K562 (cell line): ENCODE data around the gene LRRC26. TPM values are rescaled to one million over a fixed set of nuclear protein-coding genes. Genes with fewer than 3 reads are reported as not detected.
"Not testable (repeated sequence)": the region's sequence is repeated elsewhere in the genome, so short reads cannot be mapped to it uniquely, and the experiment has no call there.

Experiments
- ATAC-seq: fragments of 200-7000 bp; cut with Tn5 transposase; 3 replicates; pipeline ENCODE4 v1.9.1; 2020; ENCODE audit warnings: moderate library complexity
- BruUV-seq: library from RNA; stranded (reverse); fragments of 400-500 nt; replicated peaks from 2 replicates; lab custom pipeline; 2021; lab: Mats Ljungman, UMichigan
- CTCF ChIA-PET: fragments of 300-600 bp; formaldehyde crosslinking; extraction: SDS; loops from one replicate; lab custom pipeline; 2021; ENCODE audit warnings: low intra/inter-chr PET ratio; lab: Yijun Ruan, JAX
- POLR2A ChIA-PET: fragments of 300-600, 350-650 bp; sonication (Branson Sonifier 250); formaldehyde crosslinking; extraction: SDS; loops from one replicate; lab custom pipeline; 2021; ENCODE audit warnings: antibody characterized with exemption, inconsistent platforms; lab: Yijun Ruan, JAX
- DNase-seq, 4 experiments: peaks; one replicate each; pipeline versions ENCODE4 v3.0.0 to v3.0.0-alpha.2; 2011 to 2018; ENCODE audit warnings: low spot score in 3 of 4, mixed read lengths in 3 of 4; ENCODE audit errors: extremely low read depth in 1 of 4
- FAIRE-seq: peaks from 2 replicates; lab custom pipeline; 2011; peaks lifted over from hg19 to GRCh38; lab: Jason Lieb, UNC
- H2AFZ ChIP-seq: 2 replicates; pipeline ENCODE4 v1.6.0; 2011; ENCODE audit warnings: low read depth, low read length, control low read depth, inconsistent platforms
- H3K27ac ChIP-seq: fragments of 200-600 bp; 3 replicates; pipeline ENCODE4 v1.8.0; 2011; ENCODE audit warnings: low read depth, mild to moderate bottlenecking, control low read depth, inconsistent platforms, low read length, moderate library complexity, mixed read lengths; ENCODE audit errors: extremely low read depth
- H3K27me3 ChIP-seq, 2 experiments: fragments of 300-600 bp in 1 of 2; 2 replicates in 1 of 2; 3 replicates in 1 of 2; pipeline versions ENCODE4 v1.6.0 to v1.8.0; 2011; ENCODE audit warnings: inconsistent platforms in 2 of 2, low read length in 2 of 2, mild to moderate bottlenecking in 1 of 2, mixed read lengths in 1 of 2, moderate library complexity in 1 of 2; ENCODE audit not compliant: control insufficient read depth in 2 of 2, insufficient read depth in 2 of 2
- H3K36me3 ChIP-seq: fragments of 300-600 bp; 3 replicates; pipeline ENCODE4 v1.8.0; 2011; ENCODE audit warnings: mild to moderate bottlenecking, low read length, inconsistent platforms; ENCODE audit not compliant: control insufficient read depth, insufficient read depth
- H3K4me1 ChIP-seq, 2 experiments: fragments of 200-600 bp in 1 of 2; replicated peaks in 1 of 2; 2 replicates in 1 of 2; 3 replicates in 1 of 2; pipeline versions ENCODE4 v1.5.1 to v1.8.0; 2011; ENCODE audit warnings: inconsistent platforms in 2 of 2, low read length in 2 of 2, mild to moderate bottlenecking in 1 of 2, mixed read lengths in 1 of 2, moderate library complexity in 1 of 2; ENCODE audit not compliant: control insufficient read depth in 2 of 2, insufficient read depth in 2 of 2
- H3K4me2 ChIP-seq: 2 replicates; pipeline ENCODE4 v1.6.1; 2011; ENCODE audit warnings: low read length, control low read depth, inconsistent platforms, mixed read lengths; ENCODE audit not compliant: insufficient read depth
- H3K4me3 ChIP-seq: fragments of 200-600 bp; sonication (generic), shearing (Covaris generic); 2 replicates; pipeline ENCODE4 v1.5.1; 2016; ENCODE audit warnings: control low read depth, inconsistent platforms
- H3K79me2 ChIP-seq: fragments of 200-600 bp; 3 replicates; pipeline ENCODE4 v1.8.0; 2011; ENCODE audit warnings: low read length, inconsistent platforms; ENCODE audit not compliant: control insufficient read depth, insufficient read depth
- H3K9ac ChIP-seq, 2 experiments: 2 replicates each; pipeline versions ENCODE4 v1.6.0 to v1.6.1; 2011; ENCODE audit warnings: low read depth in 2 of 2, low read length in 2 of 2, control low read depth in 1 of 2, inconsistent platforms in 1 of 2, mild to moderate bottlenecking in 1 of 2, mixed read lengths in 1 of 2; ENCODE audit not compliant: insufficient read depth in 1 of 2
- H3K9me1 ChIP-seq: one replicate; pipeline ENCODE4 v1.6.0; 2011; ENCODE audit warnings: inconsistent platforms, mild to moderate bottlenecking, low read length, moderate library complexity; ENCODE audit not compliant: control insufficient read depth, insufficient read depth
- H3K9me3 ChIP-seq: replicated peaks from 2 replicates; pipeline ENCODE4 v1.5.1; 2011; ENCODE audit warnings: low read depth, low read length, inconsistent platforms; ENCODE audit not compliant: control insufficient read depth, insufficient read depth
- H4K20me1 ChIP-seq: replicated peaks from 2 replicates; pipeline ENCODE4 v1.6.1; 2011; ENCODE audit warnings: low read length, inconsistent platforms, mixed read lengths; ENCODE audit not compliant: control insufficient read depth, insufficient read depth
- BCL6 ChIP-seq: fragments of 250-450 bp; sonication (Bioruptor Pico); IDR thresholded peaks from 2 replicates; pipeline ENCODE4 v1.4.0; 2020
- BCOR ChIP-seq: fragments of 450-650 bp; IDR thresholded peaks from 2 replicates; pipeline ENCODE4 v1.6.1; 2016
- CBX8 ChIP-seq: fragments of 200-600 bp; sonication (generic); IDR thresholded peaks from 2 replicates; pipeline ENCODE4 v1.6.1; 2012; ENCODE audit warnings: borderline replicate concordance, mixed run types, low read depth, mild to moderate bottlenecking, moderate library complexity, mixed read lengths, low read length, control low read depth, inconsistent platforms; ENCODE audit not compliant: poor library complexity, severe bottlenecking; ENCODE audit errors: extremely low read depth
- E2F1 ChIP-seq: sonication (generic); formaldehyde crosslinking; IDR thresholded peaks from 2 replicates; pipeline ENCODE4 v1.8.1; 2023; ENCODE audit warnings: mild to moderate bottlenecking, missing genetic modification reagents, moderate library complexity
- FOSL1 ChIP-seq: fragments of 200-800 bp; sonication (Bioruptor generic); conservative IDR thresholded peaks from 2 replicates; pipeline ENCODE4 v1.6.1; 2016; ENCODE audit warnings: missing genetic modification characterization, missing compliant biosample characterization
- HMG20B ChIP-seq: fragments of 250-450 bp; sonication (Bioruptor Pico); IDR thresholded peaks from 2 replicates; pipeline ENCODE4 v1.5.0; 2021; ENCODE audit warnings: mild to moderate bottlenecking
- HNRNPL ChIP-seq: fragments of 200-400 bp; formaldehyde crosslinking; IDR thresholded peaks from 2 replicates; pipeline ENCODE4 v1.6.1; 2017; ENCODE audit warnings: low read depth, mild to moderate bottlenecking, low read length
- PKNOX1 ChIP-seq: fragments of 450-650 bp; IDR thresholded peaks from 2 replicates; pipeline ENCODE4 v1.6.1; 2016
- POLR3A ChIP-seq: IDR thresholded peaks from 2 replicates; pipeline ENCODE4 v1.6.1; 2011; ENCODE audit warnings: borderline replicate concordance, mild to moderate bottlenecking, moderate library complexity; ENCODE audit not compliant: insufficient read length, insufficient read depth; ENCODE audit errors: extremely low read depth
- PTBP1 ChIP-seq: fragments of 200-400 bp; formaldehyde crosslinking; IDR thresholded peaks from 2 replicates; pipeline ENCODE4 v1.6.1; 2017; ENCODE audit warnings: low read depth, low read length
- RBFOX2 ChIP-seq: fragments of 200-400 bp; formaldehyde crosslinking; IDR thresholded peaks from 2 replicates; pipeline ENCODE4 v1.6.1; 2017; ENCODE audit warnings: low read depth, mild to moderate bottlenecking, low read length, moderate library complexity
- ZNF12 ChIP-seq: sonication (generic); formaldehyde crosslinking; IDR thresholded peaks from 2 replicates; pipeline ENCODE4 v1.4.0; 2020; ENCODE audit warnings: mild to moderate bottlenecking, missing genetic modification reagents
- WGBS: fragments of 100-300 bp; shearing (Covaris generic); methylation state at CpG from one replicate; pipeline ENCODE4 v1.1.6; 2016; ENCODE audit warnings: low coverage, mixed read lengths; ENCODE audit not compliant: insufficient coverage; ENCODE audit errors: missing lambda C conversion rate; 5-methylcytosine and 5-hydroxymethylcytosine counted together
- in situ Hi-C: fragments of 300-500 bp; cut with MboI; formaldehyde crosslinking; loops from 4 replicates; pipeline ENCODE4 v1.15.0; 2018; ENCODE audit warnings: inconsistent platforms, mixed read lengths
- intact Hi-C: fragments of 100-400 bp; cut with micrococcal nuclease; formaldehyde crosslinking; loops from 2 replicates; pipeline ENCODE4 v1.14.2; 2022
- polyA plus RNA-seq, 8 experiments: library from polyadenylated mRNA; depleted of rRNA in 4 of 8; stranded (reverse) in 5 of 8; unstranded in 3 of 8; fragments of >200 nt; fragmentation: Nextera tagmentation in 2 of 8; fragmentation: Illumina TruSeq in 1 of 8; extraction: Ambion mirVana in 2 of 8; extraction: Trizol in 1 of 8; gene quantifications; 2 replicates each; pipeline versions ENCODE4 v1.2.1 to v1.2.3, GENCODE V29; 2011 to 2014; ENCODE audit warnings: inconsistent platforms in 1 of 8, missing spikeins in 1 of 8
- total RNA-seq, 7 experiments: library from RNA; depleted of rRNA in 6 of 7; stranded (reverse); fragments of >200 nt in 6 of 7; fragmentation: Illumina TruSeq in 2 of 7; extraction: Trizol in 2 of 7; gene quantifications; 2 replicates each; pipeline versions ENCODE4 v1.2.1 to v1.2.3, GENCODE V29; 2011 to 2021; ENCODE audit warnings: low replicate concordance in 1 of 7

The LRRC26 gene
- total and polyA plus RNA-seq, 9 of the 15 experiments (the other 6 are each of a cell fraction or from before 2014, with no cell fraction given), result not detected

GRCh38 chr9:137123468-137123837 is 46.4 kb downstream of the LRRC26 start:
- intact Hi-C loops, result no loop called here
- BruUV-seq, result no TSS peak
- no peaks in the 10 kb centered on the region for H3K27me3 ChIP-seq
- H3K9me3 ChIP-seq, result no peaks in the 10 kb centered on the region
- ChIA-PET POLR2A (interaction anchor here (1.5 kb wide), 1 partner anchor 33 kb away, joined by 4 read pairs; no protein-coding TSS in a partner anchor), CTCF (interaction anchor here (2.0 kb wide), 1 partner anchor 113 kb away, joined by 4 read pairs; no protein-coding TSS in a partner anchor)
- H2AFZ ChIP-seq, result no peak overlapping the region
- no peaks in the 10 kb centered on the region for H3K9me1 ChIP-seq
- no peak overlapping the region for H3K4me3 ChIP-seq
- DNase-seq (no peak), ATAC-seq (no peak), FAIRE-seq (no peak)
- no peak overlapping the region for H3K4me2 ChIP-seq
- no peaks in the 10 kb centered on the region for H4K20me1 ChIP-seq
- in situ Hi-C loops, result no loop called here
- no peak overlapping the region for H3K9ac ChIP-seq
- H3K79me2 ChIP-seq, result peaks cover 23% of the 10 kb centered on the region
- H3K4me1 ChIP-seq, result peaks cover 16 to 25% of the 10 kb centered on the region in 2 experiments
- TF ChIP-seq FOSL1 (tag) (no peak), HNRNPL (no peak), HMG20B (no peak), ZNF12 (CRISPR knock-in tag) (no peak), POLR3A (no peak), PKNOX1 (no peak), RBFOX2 (no peak), PTBP1 (no peak), CBX8 (no peak), E2F1 (no peak), BCL6 (CRISPR knock-in tag) (no peak), BCOR (no peak)
- H3K27ac ChIP-seq, result no peak overlapping the region
- H3K36me3 ChIP-seq, result peaks cover 2% of the 10 kb centered on the region; the same call in 1 of the 3 replicates
- 81% methylated on average over 4 of the region's 5 CpGs for WGBS

GRCh38 chr9:137122796-137123467 is 46.9 kb downstream of the LRRC26 start:
- in situ Hi-C loops, H3K4me3 ChIP-seq: not testable (repeated sequence)

More at GRCh38 chr9:137122796-137123467, 46.9 kb downstream of the LRRC26 start:
- H3K27me3 ChIP-seq, DNase-seq, H3K36me3 ChIP-seq, H2AFZ ChIP-seq, ATAC-seq, H3K4me2 ChIP-seq, H3K9ac ChIP-seq, H3K9me3 ChIP-seq, H3K9me1 ChIP-seq, H4K20me1 ChIP-seq, BruUV-seq, FAIRE-seq, intact Hi-C loops: not testable (repeated sequence)
- Histone ChIP-seq H3K79me2 (peaks cover 18% of the 10 kb centered on the region), H3K4me1 (peaks cover 15 to 22% of the 10 kb centered on the region in 2 experiments), H3K27ac (peak overlapping the region; percentile 27; the same call in 1 of the 3 replicates)
- POLR2A ChIA-PET, result interaction anchor here (1.5 kb wide), 1 partner anchor 32 kb away, joined by 4 read pairs; no protein-coding TSS in a partner anchor
- CTCF ChIA-PET, result interaction anchor here (2.0 kb wide), 1 partner anchor 114 kb away, joined by 4 read pairs; no protein-coding TSS in a partner anchor
- 90% methylated on average over 10 of the region's 16 CpGs for WGBS
